ENCODE measurements around the gene PIP4K2A.

PIP4K2A gene

DNA sequence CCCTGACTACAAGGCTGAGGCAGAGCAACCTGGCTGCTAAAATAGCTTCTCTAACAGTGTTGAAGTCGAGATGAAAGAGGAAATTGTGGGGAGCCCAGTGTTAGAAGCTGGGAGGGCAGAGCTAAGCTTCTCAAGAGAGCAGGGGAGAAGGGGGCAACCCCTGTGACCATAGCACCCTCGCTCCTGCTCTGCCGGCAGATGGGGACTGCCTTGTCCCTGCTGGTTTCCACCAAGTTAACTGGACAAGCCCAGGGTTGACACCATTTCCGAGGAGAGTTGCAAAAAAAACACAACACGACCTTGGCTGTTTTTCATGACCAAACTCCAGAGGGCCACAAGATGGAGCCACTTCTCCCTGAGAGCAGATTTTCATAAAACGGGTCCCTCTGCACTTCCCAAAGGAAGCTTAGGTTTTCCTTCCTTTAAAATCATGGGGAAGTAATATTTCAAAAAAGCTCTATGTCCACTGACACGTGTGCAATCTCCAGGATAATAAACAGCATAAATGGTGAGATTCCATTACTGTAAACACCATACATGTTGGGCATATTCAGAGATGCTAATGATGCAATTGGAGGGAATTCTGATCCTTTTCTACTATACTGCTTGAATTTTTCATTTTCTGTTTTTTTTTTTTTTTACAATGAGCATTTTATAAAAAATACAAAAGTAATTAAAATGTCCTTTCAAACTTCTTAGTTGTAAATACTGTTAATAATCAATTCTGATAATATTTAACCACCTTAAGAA, 140.4 kb downstream of the PIP4K2A start:
- H3K4me3 ChIP-seq (ENCODE audit: low read length) = no peak overlapping the region
- no peaks in the 10 kb centered on the region for H3K4me1 ChIP-seq (ENCODE audit: control insufficient read depth, insufficient read depth, low read length)
- no peaks in the 10 kb centered on the region for H3K27me3 ChIP-seq (ENCODE audit: control insufficient read depth, insufficient read depth, low read length)
- H3K9me3 ChIP-seq (replicated peaks; ENCODE audit: low read length) = no peaks in the 10 kb centered on the region
- H3K9ac ChIP-seq (ENCODE audit: low read depth, low read length) = no peak overlapping the region
- no peak overlapping the region for H3K4me2 ChIP-seq (ENCODE audit: low read length)
- H3K36me3 ChIP-seq (ENCODE audit: insufficient read depth, low read length) = peaks cover 13% of the 10 kb centered on the region

DNA sequence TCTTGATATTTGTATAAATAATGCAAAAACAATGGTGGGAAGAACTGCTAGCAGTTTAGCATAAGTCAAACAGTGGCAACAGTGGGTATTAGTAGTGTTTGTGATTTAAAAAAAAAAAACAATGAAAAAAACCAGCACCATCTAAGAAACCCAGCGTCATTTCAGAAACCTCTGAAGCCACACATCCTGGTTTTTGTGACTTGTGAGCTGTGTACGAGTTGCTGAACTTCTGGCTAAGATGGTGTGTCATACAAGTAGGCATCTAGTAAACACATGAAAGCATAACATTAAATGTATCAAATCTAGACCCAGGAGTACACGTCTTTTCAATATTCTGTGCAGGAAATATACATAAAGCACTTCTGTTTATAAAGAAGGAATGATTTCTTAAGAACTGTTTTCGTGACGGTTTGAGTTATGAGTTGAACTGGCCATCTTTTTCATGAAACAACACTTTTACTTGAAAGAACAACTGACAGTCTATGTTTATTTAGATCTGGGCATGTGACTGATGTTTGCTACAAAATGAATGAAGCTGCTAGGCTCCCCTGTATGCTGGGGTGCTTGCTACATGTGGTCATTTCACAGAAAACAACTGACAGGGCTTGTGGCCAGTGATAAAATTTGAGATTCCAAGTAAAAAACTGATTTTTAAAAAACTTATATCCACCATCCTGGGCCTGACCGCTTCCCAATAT, 143.5 kb downstream of the PIP4K2A start:
- H3K9ac ChIP-seq (ENCODE audit: low read depth, low read length) = no peak overlapping the region
- H3K4me2 ChIP-seq (ENCODE audit: low read length) = no peak overlapping the region
- H3K27me3 ChIP-seq (ENCODE audit: control insufficient read depth, insufficient read depth, low read length) = no peaks in the 10 kb centered on the region
- no peak overlapping the region for H3K4me3 ChIP-seq (ENCODE audit: low read length)
- no peaks in the 10 kb centered on the region for H3K4me1 ChIP-seq (ENCODE audit: control insufficient read depth, insufficient read depth, low read length)
- H3K9me3 ChIP-seq (replicated peaks; ENCODE audit: low read length) = no peaks in the 10 kb centered on the region
- peaks cover 19% of the 10 kb centered on the region for H3K36me3 ChIP-seq (ENCODE audit: insufficient read depth, low read length)

DNA sequence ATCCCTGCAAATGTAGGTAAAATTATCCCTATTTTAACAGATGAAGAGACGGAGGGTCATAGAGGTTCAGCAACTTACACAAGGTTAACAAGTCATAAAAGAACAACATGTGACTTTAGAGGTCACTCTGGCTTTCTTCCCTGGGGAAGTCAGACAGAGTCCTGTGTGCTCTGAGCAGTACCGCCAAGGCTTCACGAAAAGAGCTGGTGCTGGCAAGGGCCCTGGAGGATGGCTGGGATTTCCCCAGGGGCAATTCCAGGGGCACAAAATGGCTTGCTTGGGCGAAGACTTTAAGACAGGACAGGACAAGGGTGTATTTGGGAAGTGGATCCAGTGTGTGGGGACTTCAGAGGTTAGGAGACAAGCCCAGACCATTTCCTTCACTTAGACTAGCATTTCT, 144.1 kb downstream of the PIP4K2A start:
- no peaks in the 10 kb centered on the region for H3K9me3 ChIP-seq (replicated peaks; ENCODE audit: low read length)

DNA sequence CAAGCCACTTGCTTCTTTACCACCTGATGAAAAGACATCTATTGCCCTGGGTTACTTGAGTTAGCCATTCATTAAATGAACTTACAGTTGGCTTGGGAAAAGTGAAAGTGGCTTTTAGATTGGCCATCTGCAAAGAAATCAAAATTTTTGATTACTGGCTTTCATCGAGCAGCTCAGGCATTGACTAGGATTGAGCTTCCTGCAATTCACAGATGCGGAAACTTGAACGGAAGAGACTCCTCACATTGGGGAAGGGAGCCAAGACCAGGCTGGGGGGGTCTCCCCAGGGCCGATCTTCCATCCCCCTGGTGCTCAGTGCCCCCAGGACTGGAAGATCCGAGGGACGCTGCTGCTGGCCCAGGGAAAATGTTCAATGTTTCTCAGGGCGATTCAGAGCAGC, 145.4 kb downstream of the PIP4K2A start:
- Histone ChIP-seq H3K4me3 (ENCODE audit: low read length) (no peak overlapping the region), H3K36me3 (ENCODE audit: insufficient read depth, low read length) (peaks cover 22% of the 10 kb centered on the region), H3K27me3 (ENCODE audit: control insufficient read depth, insufficient read depth, low read length) (no peaks in the 10 kb centered on the region), H3K4me2 (ENCODE audit: low read length) (no peak overlapping the region), H3K9ac (ENCODE audit: low read depth, low read length) (no peak overlapping the region), H3K4me1 (ENCODE audit: control insufficient read depth, insufficient read depth, low read length) (no peaks in the 10 kb centered on the region), H3K9me3 (replicated peaks; ENCODE audit: low read length) (no peaks in the 10 kb centered on the region)

More for the DNA sequence above, 144.1 kb downstream of the PIP4K2A start:
- Histone ChIP-seq H3K4me2 (ENCODE audit: low read length) (no peak overlapping the region), H3K36me3 (ENCODE audit: insufficient read depth, low read length) (peaks cover 19% of the 10 kb centered on the region), H3K27me3 (ENCODE audit: control insufficient read depth, insufficient read depth, low read length) (no peaks in the 10 kb centered on the region), H3K4me1 (ENCODE audit: control insufficient read depth, insufficient read depth, low read length) (no peaks in the 10 kb centered on the region), H3K9ac (ENCODE audit: low read depth, low read length) (no peak overlapping the region), H3K4me3 (ENCODE audit: low read length) (no peak overlapping the region)

DNA sequence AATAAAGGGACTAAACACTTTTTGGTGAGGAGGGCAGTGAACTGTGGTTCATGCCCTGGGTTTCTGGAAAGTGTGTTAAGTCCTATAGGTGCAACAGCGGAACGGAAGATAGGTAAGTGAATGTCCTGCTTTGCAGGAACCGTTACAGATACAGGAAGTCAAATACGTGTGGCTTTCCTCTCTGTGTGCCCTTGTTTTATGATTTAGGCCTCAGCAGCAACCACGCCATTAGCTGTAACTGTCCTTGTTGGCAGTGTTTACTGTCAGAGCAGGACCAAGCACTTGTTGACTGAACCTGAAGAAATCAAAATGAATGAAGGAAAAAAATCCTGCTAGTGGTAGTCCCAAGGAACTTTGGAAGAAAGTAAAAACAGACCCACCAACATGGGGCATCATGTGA, 150.3 kb downstream of the PIP4K2A start:
- Histone ChIP-seq H3K9me3 (replicated peaks; ENCODE audit: low read length) (no peaks in the 10 kb centered on the region), H3K36me3 (ENCODE audit: insufficient read depth, low read length) (peaks cover 19% of the 10 kb centered on the region), H3K4me2 (ENCODE audit: low read length) (no peak overlapping the region), H3K4me1 (ENCODE audit: control insufficient read depth, insufficient read depth, low read length) (no peaks in the 10 kb centered on the region), H3K27me3 (ENCODE audit: control insufficient read depth, insufficient read depth, low read length) (no peaks in the 10 kb centered on the region), H3K4me3 (ENCODE audit: low read length) (no peak overlapping the region), H3K9ac (ENCODE audit: low read depth, low read length) (no peak overlapping the region)

DNA sequence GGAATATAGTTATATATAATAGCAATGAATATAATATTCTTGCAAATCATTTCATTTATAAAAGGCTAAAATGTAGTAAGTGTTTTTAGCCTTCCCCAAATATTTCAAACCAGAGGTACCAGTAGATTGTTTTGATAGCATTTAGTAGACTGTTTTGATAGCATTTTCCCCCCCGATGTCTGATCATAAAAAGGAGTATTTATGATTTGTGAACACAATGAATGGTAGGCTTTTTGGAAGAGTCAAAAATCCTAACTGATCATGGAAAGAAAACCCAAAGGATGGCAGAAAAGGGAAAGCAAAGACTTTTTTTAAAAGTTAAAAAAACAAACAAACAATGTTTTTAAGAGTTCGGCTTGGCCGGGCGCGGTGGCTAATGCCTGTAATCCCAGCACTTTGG, 152.5 kb downstream of the PIP4K2A start:
- Histone ChIP-seq H3K9me3 (replicated peaks; ENCODE audit: low read length) (no peaks in the 10 kb centered on the region), H3K27me3 (ENCODE audit: control insufficient read depth, insufficient read depth, low read length) (no peaks in the 10 kb centered on the region), H3K4me1 (ENCODE audit: control insufficient read depth, insufficient read depth, low read length) (no peaks in the 10 kb centered on the region), H3K4me3 (ENCODE audit: low read length) (no peak overlapping the region), H3K4me2 (ENCODE audit: low read length) (no peak overlapping the region), H3K9ac (ENCODE audit: low read depth, low read length) (no peak overlapping the region), H3K36me3 (ENCODE audit: insufficient read depth, low read length) (peaks cover 8% of the 10 kb centered on the region)

DNA sequence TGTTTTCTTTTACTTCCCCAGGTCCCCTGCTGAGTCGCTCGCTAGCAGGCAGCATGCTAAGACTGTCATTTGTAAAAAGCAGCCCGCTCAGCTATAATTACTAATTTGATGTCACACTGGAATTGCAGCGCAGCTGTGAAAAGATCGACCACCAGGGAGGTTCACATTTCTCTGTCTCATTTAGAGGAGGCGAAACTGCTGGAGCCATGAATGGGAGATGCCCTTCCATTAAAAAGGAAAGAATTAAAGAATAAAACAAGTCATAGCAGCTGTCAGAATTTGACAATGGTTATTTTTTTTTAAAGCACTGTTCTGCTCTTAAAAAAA, 153.5 kb downstream of the PIP4K2A start:
- H3K27me3 ChIP-seq (ENCODE audit: control insufficient read depth, insufficient read depth, low read length) = no peaks in the 10 kb centered on the region
- H3K9ac ChIP-seq (ENCODE audit: low read depth, low read length) = no peak overlapping the region
- H3K36me3 ChIP-seq (ENCODE audit: insufficient read depth, low read length) = peaks cover 8% of the 10 kb centered on the region
- H3K4me3 ChIP-seq (ENCODE audit: low read length) = no peak overlapping the region
- H3K4me1 ChIP-seq (ENCODE audit: control insufficient read depth, insufficient read depth, low read length) = no peaks in the 10 kb centered on the region
- H3K9me3 ChIP-seq (replicated peaks; ENCODE audit: low read length) = no peaks in the 10 kb centered on the region
- no peak overlapping the region for H3K4me2 ChIP-seq (ENCODE audit: low read length)

DNA sequence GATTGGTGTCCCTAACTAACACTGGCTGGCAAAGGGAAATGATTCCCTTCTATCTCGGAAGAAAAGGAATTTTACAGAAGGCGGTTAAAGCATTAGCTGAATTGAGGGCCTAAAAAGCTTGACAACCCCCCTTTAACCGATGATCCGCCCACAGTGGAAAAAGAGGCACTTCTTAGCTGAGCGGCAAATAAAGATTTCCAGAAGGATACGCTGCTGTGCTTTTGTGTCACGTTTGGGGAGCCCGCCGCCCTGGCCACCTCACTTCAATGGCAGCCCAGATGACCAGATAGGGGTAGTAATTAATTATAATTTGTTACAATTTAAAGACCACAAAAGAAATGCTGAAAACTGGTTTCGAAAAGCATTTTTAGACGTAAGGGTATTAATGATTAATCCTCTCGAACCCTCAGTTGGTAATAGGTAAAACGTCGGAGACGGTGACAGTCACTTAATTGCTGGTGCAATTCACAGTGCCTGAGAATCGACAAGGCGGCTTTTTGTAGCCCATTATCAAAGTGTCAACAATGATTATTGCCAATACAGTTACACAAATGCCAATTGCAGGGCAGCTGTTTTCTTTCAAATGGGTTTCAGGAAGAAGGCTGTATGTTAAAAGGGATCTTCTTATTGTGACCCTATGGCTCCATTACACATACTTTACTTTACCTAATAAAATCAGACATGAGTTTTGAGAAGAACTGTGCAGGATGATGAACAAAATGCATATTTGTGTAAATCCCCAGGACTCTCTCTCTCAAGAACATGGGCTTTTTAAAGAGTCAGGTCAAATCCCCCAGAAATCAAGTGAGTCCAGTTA, 154.1 kb downstream of the PIP4K2A start:
- Histone ChIP-seq H3K9me3 (replicated peaks; ENCODE audit: low read length) (no peaks in the 10 kb centered on the region), H3K36me3 (ENCODE audit: insufficient read depth, low read length) (peaks cover 8% of the 10 kb centered on the region), H3K9ac (ENCODE audit: low read depth, low read length) (no peak overlapping the region)

DNA sequence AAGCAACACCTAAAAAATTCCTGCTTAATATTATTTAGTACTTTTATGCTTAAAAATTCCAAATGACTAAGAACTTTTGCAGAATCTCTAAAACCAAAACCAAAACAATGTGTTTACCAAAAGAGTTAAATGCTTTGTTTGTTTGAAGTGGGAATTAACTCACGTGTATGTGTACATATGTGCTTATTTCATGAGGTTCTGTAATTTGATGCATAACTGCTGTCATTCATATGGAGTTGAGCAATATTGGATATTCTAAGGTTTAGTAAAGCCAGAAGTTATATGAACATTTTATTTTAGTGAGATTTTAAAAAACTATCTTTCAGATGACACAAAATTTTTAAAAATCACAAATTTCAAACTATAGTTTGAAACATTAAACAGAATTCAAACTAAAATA, 157.1 kb downstream of the PIP4K2A start:
- no peak overlapping the region for H3K9ac ChIP-seq (ENCODE audit: low read depth, low read length)
- peaks cover 29% of the 10 kb centered on the region for H3K4me1 ChIP-seq (ENCODE audit: control insufficient read depth, insufficient read depth, low read length)
- no peak overlapping the region for H3K4me3 ChIP-seq (ENCODE audit: low read length)
- no peaks in the 10 kb centered on the region for H3K9me3 ChIP-seq (replicated peaks; ENCODE audit: low read length)
- no peaks in the 10 kb centered on the region for H3K27me3 ChIP-seq (ENCODE audit: control insufficient read depth, insufficient read depth, low read length)
- H3K36me3 ChIP-seq (ENCODE audit: insufficient read depth, low read length) = no peaks in the 10 kb centered on the region
- H3K4me2 ChIP-seq (ENCODE audit: low read length) = no peak overlapping the region

More for the DNA sequence above, 154.1 kb downstream of the PIP4K2A start:
- H3K4me2 ChIP-seq (ENCODE audit: low read length) = no peak overlapping the region
- no peak overlapping the region for H3K4me3 ChIP-seq (ENCODE audit: low read length)
- H3K4me1 ChIP-seq (ENCODE audit: control insufficient read depth, insufficient read depth, low read length) = no peaks in the 10 kb centered on the region
- no peaks in the 10 kb centered on the region for H3K27me3 ChIP-seq (ENCODE audit: control insufficient read depth, insufficient read depth, low read length)

DNA sequence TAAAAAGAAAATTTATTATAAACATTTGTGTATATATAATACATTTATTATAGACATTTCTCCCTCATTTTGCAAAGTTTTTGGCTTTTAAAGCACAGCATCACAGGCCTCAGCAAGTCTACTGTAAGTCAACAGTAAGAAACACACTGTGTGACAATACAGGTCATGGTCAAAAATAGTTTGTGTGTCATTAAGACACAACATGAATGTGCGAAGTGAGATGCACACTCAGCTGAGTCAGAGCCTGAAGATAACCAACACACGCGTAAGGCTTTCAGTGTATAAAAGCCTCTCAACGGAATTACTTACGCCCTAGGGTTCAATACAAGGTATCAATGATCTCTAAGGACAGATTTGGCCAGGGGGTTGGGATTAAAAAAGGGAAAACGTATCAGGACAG, 157.6 kb downstream of the PIP4K2A start:
- no peaks in the 10 kb centered on the region for H3K9me3 ChIP-seq (replicated peaks; ENCODE audit: low read length)
- no peak overlapping the region for H3K4me2 ChIP-seq (ENCODE audit: low read length)
- no peak overlapping the region for H3K9ac ChIP-seq (ENCODE audit: low read depth, low read length)
- peaks cover 32% of the 10 kb centered on the region for H3K4me1 ChIP-seq (ENCODE audit: control insufficient read depth, insufficient read depth, low read length)
- H3K27me3 ChIP-seq (ENCODE audit: control insufficient read depth, insufficient read depth, low read length) = no peaks in the 10 kb centered on the region
- no peak overlapping the region for H3K4me3 ChIP-seq (ENCODE audit: low read length)
- no peaks in the 10 kb centered on the region for H3K36me3 ChIP-seq (ENCODE audit: insufficient read depth, low read length)

DNA sequence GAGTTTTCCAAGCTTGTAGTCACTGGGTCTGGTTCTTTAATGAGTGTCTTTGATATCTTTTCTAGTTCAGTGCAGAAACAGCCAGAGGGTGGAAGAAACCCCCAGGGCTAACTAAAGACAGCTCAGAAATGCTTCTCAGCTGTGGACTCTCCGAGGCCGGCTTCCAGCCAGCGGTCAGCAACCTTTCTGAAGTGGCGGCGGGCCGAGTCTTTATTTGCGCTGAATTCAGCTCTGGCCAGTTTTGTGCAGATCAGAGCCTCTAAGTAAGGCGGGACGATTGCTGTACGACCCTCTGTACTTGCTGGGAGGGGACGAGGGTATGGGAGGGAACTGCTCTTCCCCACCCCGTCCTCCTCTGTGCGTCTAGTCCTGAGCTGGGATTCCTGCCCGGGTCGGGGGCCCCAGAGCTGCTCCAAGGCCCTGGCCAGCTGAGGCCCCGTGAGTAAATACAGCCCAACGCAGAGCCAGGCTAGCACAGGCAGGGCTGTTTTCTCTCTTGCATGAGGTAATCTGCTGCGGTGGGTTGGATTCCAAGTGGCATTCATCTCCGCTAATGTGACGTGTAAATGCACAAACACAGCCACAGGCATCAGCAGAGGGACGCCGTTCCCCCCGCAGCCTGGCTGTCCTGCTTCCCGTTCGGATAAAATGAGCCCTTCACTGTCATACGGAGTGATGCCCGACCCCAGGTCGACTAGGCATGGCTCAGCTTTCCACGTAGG, 159.8 kb downstream of the PIP4K2A start:
- Histone ChIP-seq H3K4me1 (ENCODE audit: control insufficient read depth, insufficient read depth, low read length) (peaks cover 43% of the 10 kb centered on the region), H3K9me3 (replicated peaks; ENCODE audit: low read length) (no peaks in the 10 kb centered on the region), H3K4me2 (ENCODE audit: low read length) (peak overlapping the region; percentile 68), H3K4me3 (ENCODE audit: low read length) (no peak overlapping the region), H3K9ac (ENCODE audit: low read depth, low read length) (peak overlapping the region; percentile 65), H3K27me3 (ENCODE audit: control insufficient read depth, insufficient read depth, low read length) (no peaks in the 10 kb centered on the region), H3K36me3 (ENCODE audit: insufficient read depth, low read length) (no peaks in the 10 kb centered on the region)

All from skeletal muscle satellite cell (primary cell).